ENCODE data around the gene ITGA3.
"Not testable (repeated sequence)": the region's sequence is repeated elsewhere in the genome, so short reads cannot be mapped to it uniquely, and the experiment has no call there.

ITGA3 gene

GRCh38 chr17:50035945-50036344 is 20.0 kb upstream of the ITGA3 start:
- no peak for DNase-seq

- no peak for DNase-seq
These were observed 19.3 kb upstream of the ITGA3 start for GRCh38 chr17:50036455-50037261.

GRCh38 chr17:50037321-50038107 is 18.4 kb upstream of the ITGA3 start:
- DNase-seq: no peak

- no peak for DNase-seq
These were observed 16.9 kb upstream of the ITGA3 start for GRCh38 chr17:50039058-50039457.

GRCh38 chr17:50040496-50040895 is 15.4 kb upstream of the ITGA3 start:
- not testable (repeated sequence) for DNase-seq

GRCh38 chr17:50042211-50042610 is 13.7 kb upstream of the ITGA3 start:
- DNase-seq: no peak

- no peak for DNase-seq
These were observed 12.4 kb upstream of the ITGA3 start for GRCh38 chr17:50043290-50044148.

GRCh38 chr17:50044483-50044882 is 11.4 kb upstream of the ITGA3 start:
- DNase-seq: no peak

GRCh38 chr17:50045154-50045553 is 10.8 kb upstream of the ITGA3 start:
- DNase-seq: no peak

GRCh38 chr17:50046179-50046578 is 9.7 kb upstream of the ITGA3 start:
- no peak for DNase-seq

GRCh38 chr17:50046667-50047066 is 9.2 kb upstream of the ITGA3 start:
- DNase-seq: no peak

- no peak for DNase-seq
These were observed 8.8 kb upstream of the ITGA3 start for GRCh38 chr17:50047083-50047482.

- no peak for DNase-seq
These were observed 8.3 kb upstream of the ITGA3 start for GRCh38 chr17:50047488-50048126.

GRCh38 chr17:50048146-50048720 is 7.7 kb upstream of the ITGA3 start:
- no peak for DNase-seq

- no peak for DNase-seq
These were observed 6.9 kb upstream of the ITGA3 start for GRCh38 chr17:50048988-50049387.

GRCh38 chr17:50049636-50050035 is 6.3 kb upstream of the ITGA3 start:
- peak; percentile 12 for DNase-seq

- DNase-seq: no peak
These were observed 5.4 kb upstream of the ITGA3 start for GRCh38 chr17:50050431-50051032.

GRCh38 chr17:50051082-50051576 is 4.8 kb upstream of the ITGA3 start:
- no peak for DNase-seq

GRCh38 chr17:50051606-50052005 is 4.3 kb upstream of the ITGA3 start:
- DNase-seq: no peak

GRCh38 chr17:50052241-50052796 is 3.6 kb upstream of the ITGA3 start:
- no peak for DNase-seq

Data from NCI-H2171 treated with DMSO at 0.1 percent for 48 hours (cell line).